Esophagus muscularis mucosa (tissue), 4 donors: ENCODE results near the gene PCDHA2. TPM values are rescaled to one million over a fixed set of nuclear protein-coding genes. Genes with fewer than 3 reads are reported as not detected.
"Not testable (repeated sequence)": the region's sequence is repeated elsewhere in the genome, so short reads cannot be mapped to it uniquely, and the experiment has no call there.

Source experiments
- DNase-seq: peaks from one replicate; pipeline ENCODE4 v3.0.0-alpha.2; 2017; ENCODE audit errors: extremely low spot score
- H3K27ac ChIP-seq, 4 donors: fragments of 200-600 bp; sonication (generic); replicated peaks in 1 of 4; 1 replicate in 3 of 4; 2 replicates in 1 of 4; pipeline ENCODE4 v1.5.1; 2016 to 2019; ENCODE audit warnings: mild to moderate bottlenecking in 1 of 4
- H3K27me3 ChIP-seq, 4 donors: fragments of 200-600 bp; sonication (generic); one replicate each; pipeline versions ENCODE4 v1.5.1 to v1.6.0; 2016 to 2019
- H3K36me3 ChIP-seq, 4 donors: fragments of 200-600 bp; sonication (generic); one replicate each; pipeline ENCODE4 v1.5.1; 2016 to 2019
- H3K4me1 ChIP-seq, 4 donors: fragments of 200-600 bp; sonication (generic); one replicate each; pipeline ENCODE4 v1.5.1; 2016 to 2019
- H3K4me3 ChIP-seq, 4 donors: fragments of 200-600 bp; sonication (generic); 1 replicate in 2 of 4; 2 replicates in 2 of 4; pipeline ENCODE4 v1.5.1; 2016 to 2019; ENCODE audit warnings: mild to moderate bottlenecking in 4 of 4, moderate library complexity in 1 of 4
- H3K9me3 ChIP-seq, 4 donors: fragments of 200-600 bp; sonication (generic); 1 replicate in 3 of 4; 2 replicates in 1 of 4; pipeline ENCODE4 v1.5.1; 2016 to 2019
- CTCF ChIP-seq, 3 experiments: fragments of 200-600 bp in 2 of 3; fragments of 450-650 bp in 1 of 3; sonication (generic) in 2 of 3; IDR thresholded peaks; one replicate each; pipeline ENCODE4 v1.5.1; 2017 to 2019; ENCODE audit warnings: antibody characterized with exemption in 3 of 3, mild to moderate bottlenecking in 2 of 3, moderate library complexity in 1 of 3
- EP300 ChIP-seq: sonication (generic); formaldehyde crosslinking; IDR thresholded peaks from one replicate; pipeline ENCODE4 v1.6.1; 2017; ENCODE audit warnings: antibody characterized with exemption
- POLR2A ChIP-seq: fragments of 450-650 bp; IDR thresholded peaks from one replicate; pipeline ENCODE4 v1.6.1; 2017; ENCODE audit warnings: antibody characterized with exemption, moderate library complexity, mild to moderate bottlenecking, low read depth
- POLR2AphosphoS5 ChIP-seq, 2 donors: sonication (generic); formaldehyde crosslinking; IDR thresholded peaks; one replicate each; pipeline ENCODE4 v1.6.1; 2017; ENCODE audit warnings: antibody characterized with exemption in 2 of 2
- WGBS: methylation state at CpG from one replicate; pipeline ENCODE4 v1.1.5; 2018; 5-methylcytosine and 5-hydroxymethylcytosine counted together
- intact Hi-C: fragments of 100-400 bp; cut with DNase I; formaldehyde crosslinking; loops from one replicate; pipeline ENCODE4 v1.15.1; 2023
- total RNA-seq, 4 donors: library from RNA; depleted of rRNA; stranded (reverse); fragments of >200 nt; gene quantifications; one replicate each; pipeline versions ENCODE4 v1.1.0 to v1.2.1, GENCODE V29; 2016

PCDHA2 gene
- total RNA-seq, 4 donors from 2014 or later = 0.13 to 0.42 (median 0.34) TPM; not detected in 1

DNA sequence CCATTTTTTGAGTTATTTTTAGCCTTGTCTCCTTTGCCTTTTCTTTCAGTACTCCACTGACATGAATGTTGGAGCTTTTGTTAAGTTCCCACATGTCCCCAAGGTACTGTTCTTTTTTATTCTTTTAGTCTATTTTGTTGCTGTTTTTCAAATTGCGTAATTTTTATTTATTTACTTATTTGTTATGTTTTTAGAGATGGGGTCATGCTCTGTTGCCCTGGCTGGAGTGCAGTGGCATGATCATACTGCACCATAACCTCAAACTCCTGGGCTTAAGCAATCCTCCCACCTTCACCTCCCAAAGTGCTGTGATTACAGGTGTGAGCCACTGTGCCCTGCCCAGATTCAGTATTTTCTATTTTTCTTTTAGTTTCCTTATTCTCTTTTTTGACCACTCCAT lies 14.1 kb upstream of the PCDHA2 start:
- H3K9me3 ChIP-seq = peaks cover 0 to 74% (median 52%) of the 10 kb centered on the region in 4 donors
- TF ChIP-seq POLR2AphosphoS5 (IDR thresholded peaks at IDR 0.05) (no peak), POLR2A (no peak)

DNA sequence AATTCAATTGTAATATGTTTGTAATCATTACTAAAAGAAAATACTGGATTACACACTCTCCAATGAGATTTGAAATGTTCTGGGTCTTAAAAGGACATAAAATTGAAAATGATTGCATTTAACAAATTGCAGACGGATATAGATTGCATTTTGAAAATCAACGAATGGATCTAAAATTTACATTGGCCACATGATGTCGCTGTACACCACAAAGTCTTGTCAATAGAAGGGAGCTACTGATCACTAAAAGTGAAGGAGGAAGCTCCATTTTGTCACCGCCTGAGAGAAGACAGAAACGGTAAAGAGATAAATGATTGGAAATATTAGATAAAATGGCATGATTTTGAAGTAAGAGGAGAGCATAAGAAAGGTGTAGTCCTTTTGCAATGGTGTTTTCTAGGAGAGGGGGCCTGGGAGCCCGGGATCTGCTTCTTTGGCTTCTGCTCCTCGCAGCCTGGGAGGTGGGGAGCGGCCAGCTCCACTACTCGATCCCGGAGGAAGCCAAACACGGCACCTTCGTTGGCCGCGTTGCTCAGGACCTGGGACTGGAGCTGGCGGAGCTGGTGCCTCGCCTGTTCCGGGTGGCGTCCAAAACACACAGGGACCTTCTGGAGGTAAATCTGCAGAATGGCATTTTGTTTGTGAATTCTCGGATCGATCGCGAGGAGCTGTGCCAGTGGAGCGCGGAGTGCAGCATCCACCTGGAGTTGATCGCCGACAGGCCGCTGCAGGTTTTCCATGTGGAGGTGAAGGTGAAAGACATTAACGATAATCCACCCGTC lies 8.6 kb upstream of the PCDHA2 start, which contains the start of gene PCDHA1:
TSS of gene PCDHA1 (plus strand) at position 236 of the 782 bp plus-strand sequence.
- H3K4me3 ChIP-seq = no peak within 1 kb of the TSS
- H3K36me3 ChIP-seq = no peaks in the 10 kb centered on the region
- H3K27ac ChIP-seq = no peak within 1 kb of the TSS
- 39% methylated on average over 28 of the region's 29 CpGs for WGBS
- DNase-seq = no peak
- no peaks in the 10 kb centered on the region for H3K4me1 ChIP-seq
- H3K27me3 ChIP-seq = peaks cover 0 to 50% (median 6%) of the 10 kb centered on the region in 4 donors
- peaks cover 0 to 71% (median 67%) of the 10 kb centered on the region in 4 donors for H3K9me3 ChIP-seq
- intact Hi-C loops = no loop called here
- no peak for TF ChIP-seq POLR2A
- TF ChIP-seq CTCF (IDR thresholded peaks at IDR 0.05) = no peak
- TF ChIP-seq POLR2AphosphoS5 (IDR thresholded peaks at IDR 0.05) = no peak
- no peak for TF ChIP-seq EP300

More for the DNA sequence above, 14.1 kb upstream of the PCDHA2 start:
- intact Hi-C loops = no loop called here
- no peaks in the 10 kb centered on the region for H3K4me1 ChIP-seq
- H3K36me3 ChIP-seq = no peaks in the 10 kb centered on the region
- peaks cover 0 to 9% (median 0%) of the 10 kb centered on the region in 4 donors for H3K27me3 ChIP-seq
- H3K4me3 ChIP-seq = no peak overlapping the region
- DNase-seq = no peak
- no peak overlapping the region for H3K27ac ChIP-seq
- 70% methylated on average over 1 of the region's 1 CpG for WGBS

GRCh38 chr5:140787422-140787821 lies 7.2 kb upstream of the PCDHA2 start:
- DNase-seq, H3K4me1 ChIP-seq, intact Hi-C loops, H3K36me3 ChIP-seq, H3K27ac ChIP-seq, H3K4me3 ChIP-seq: not testable (repeated sequence)
- Histone ChIP-seq H3K27me3 (peaks cover 0 to 57% (median 6%) of the 10 kb centered on the region in 4 donors), H3K9me3 (peaks cover 0 to 74% (median 60%) of the 10 kb centered on the region in 4 donors)
- WGBS = 66% methylated on average over 14 of the region's 44 CpGs

DNA sequence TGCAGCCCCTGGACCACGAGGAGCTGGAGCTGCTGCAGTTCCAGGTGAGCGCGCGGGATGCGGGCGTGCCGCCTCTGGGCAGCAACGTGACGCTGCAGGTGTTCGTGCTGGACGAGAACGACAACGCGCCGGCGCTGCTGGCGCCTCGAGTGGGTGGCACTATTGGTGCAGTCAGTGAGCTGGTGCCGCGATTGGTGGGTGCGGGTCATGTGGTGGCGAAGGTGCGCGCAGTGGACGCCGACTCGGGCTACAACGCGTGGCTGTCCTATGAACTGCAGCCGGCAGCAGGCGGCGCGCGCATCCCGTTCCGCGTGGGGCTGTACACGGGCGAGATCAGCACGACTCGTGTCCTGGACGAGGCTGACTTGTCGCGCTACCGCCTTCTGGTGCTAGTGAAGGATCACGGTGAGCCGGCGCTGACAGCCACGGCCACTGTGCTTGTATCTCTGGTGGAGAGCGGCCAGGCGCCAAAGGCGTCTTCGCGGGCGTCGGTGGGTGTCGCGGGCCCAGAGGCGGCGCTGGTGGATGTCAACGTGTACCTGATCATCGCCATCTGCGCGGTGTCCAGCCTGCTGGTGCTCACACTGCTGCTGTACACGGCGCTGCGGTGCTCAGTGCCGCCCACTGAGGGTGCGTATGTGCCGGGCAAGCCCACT lies 6.7 kb upstream of the PCDHA2 start:
- DNase-seq, H3K27ac ChIP-seq, intact Hi-C loops, H3K4me3 ChIP-seq, H3K36me3 ChIP-seq, H3K4me1 ChIP-seq: not testable (repeated sequence)
- peaks cover 0 to 63% (median 6%) of the 10 kb centered on the region in 4 donors for H3K27me3 ChIP-seq
- peaks cover 0 to 74% (median 61%) of the 10 kb centered on the region in 4 donors for H3K9me3 ChIP-seq
- WGBS = 40% methylated on average over 2 of the region's 70 CpGs

DNA sequence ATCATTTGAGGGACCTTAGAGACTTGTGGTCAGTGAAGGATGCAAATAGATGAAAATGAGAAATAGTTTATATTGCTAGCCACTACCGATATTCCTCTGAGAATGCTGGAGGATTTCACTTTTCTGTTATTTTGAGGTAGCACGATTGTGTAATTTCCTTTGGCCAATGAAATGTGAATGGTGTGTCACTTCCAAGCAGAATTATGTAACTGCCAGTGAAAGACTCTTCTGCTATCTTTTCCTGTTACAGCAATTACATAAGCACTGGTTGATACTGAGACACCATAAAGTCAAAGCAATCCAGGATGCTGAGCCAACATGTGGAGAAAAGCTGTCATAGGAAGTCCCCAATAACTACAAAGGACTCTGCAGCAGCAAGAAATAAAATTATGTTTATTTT lies 3.6 kb upstream of the PCDHA2 start:
- WGBS = 37% methylated on average over 2 of the region's 2 CpGs
- TF ChIP-seq POLR2AphosphoS5 (IDR thresholded peaks at IDR 0.05) (no peak), POLR2A (no peak), CTCF (IDR thresholded peaks at IDR 0.05) (no peak), EP300 (no peak)

GRCh38 chr5:140795259-140795641 lies 598 bp downstream of the PCDHA2 start:
- H3K4me3 ChIP-seq = peak overlapping the region in 3 of 4 donors; percentile 29 to 38 (median 37)
- no peak overlapping the region for H3K27ac ChIP-seq
- 19% methylated on average over 15 of the region's 15 CpGs for WGBS
- H3K27me3 ChIP-seq = peaks cover 0 to 59% (median 0%) of the 10 kb centered on the region in 4 donors
- intact Hi-C loops = no loop called here
- H3K36me3 ChIP-seq = no peaks in the 10 kb centered on the region
- no peaks in the 10 kb centered on the region for H3K4me1 ChIP-seq
- no peak for TF ChIP-seq POLR2A
- no peak for TF ChIP-seq EP300
- no peak for TF ChIP-seq CTCF (IDR thresholded peaks at IDR 0.05)
- TF ChIP-seq POLR2AphosphoS5 (IDR thresholded peaks at IDR 0.05) = no peak
- H3K9me3 ChIP-seq = peaks cover 0 to 61% (median 46%) of the 10 kb centered on the region in 4 donors
- DNase-seq = no peak

More for the DNA sequence above, 3.6 kb upstream of the PCDHA2 start:
- Histone ChIP-seq H3K4me3 (no peak overlapping the region), H3K4me1 (no peaks in the 10 kb centered on the region), H3K9me3 (peaks cover 0 to 86% (median 70%) of the 10 kb centered on the region in 4 donors), H3K36me3 (no peaks in the 10 kb centered on the region), H3K27me3 (peaks cover 0 to 80% (median 6%) of the 10 kb centered on the region in 4 donors), H3K27ac (no peak overlapping the region)
- intact Hi-C loops = no loop called here
- no peak for DNase-seq

DNA sequence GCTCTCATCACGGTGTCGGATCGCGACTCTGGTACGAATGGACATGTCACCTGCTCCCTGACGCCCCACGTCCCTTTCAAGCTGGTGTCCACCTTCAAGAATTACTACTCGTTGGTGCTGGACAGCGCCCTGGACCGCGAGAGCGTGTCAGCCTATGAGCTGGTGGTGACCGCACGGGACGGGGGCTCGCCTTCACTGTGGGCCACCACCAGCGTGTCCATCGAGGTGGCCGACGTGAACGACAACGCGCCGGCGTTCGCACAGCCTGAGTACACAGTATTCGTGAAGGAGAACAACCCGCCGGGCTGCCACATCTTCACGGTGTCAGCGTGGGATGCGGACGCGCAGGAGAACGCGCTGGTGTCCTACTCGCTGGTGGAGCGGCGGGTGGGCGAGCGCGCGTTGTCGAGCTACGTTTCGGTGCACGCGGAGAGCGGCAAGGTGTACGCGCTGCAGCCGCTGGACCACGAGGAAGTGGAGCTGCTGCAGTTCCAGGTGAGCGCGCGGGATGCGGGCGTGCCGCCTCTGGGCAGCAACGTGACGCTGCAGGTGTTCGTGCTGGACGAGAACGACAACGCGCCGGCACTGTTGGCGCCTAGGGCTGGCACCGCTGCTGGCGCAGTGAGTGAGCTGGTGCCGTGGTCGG lies 1.5 kb downstream of the PCDHA2 start:
- peaks cover 0 to 66% (median 0%) of the 10 kb centered on the region in 4 donors for H3K27me3 ChIP-seq
- H3K9me3 ChIP-seq = peaks cover 0 to 65% (median 49%) of the 10 kb centered on the region in 4 donors
- not testable (repeated sequence) for DNase-seq

More for the DNA sequence above, 1.5 kb downstream of the PCDHA2 start:
- H3K27ac ChIP-seq, intact Hi-C loops, H3K36me3 ChIP-seq, H3K4me1 ChIP-seq, H3K4me3 ChIP-seq: not testable (repeated sequence)
- 68% methylated on average over 37 of the region's 72 CpGs for WGBS
